ENCODE measurements around the gene L3MBTL4.

DNA sequence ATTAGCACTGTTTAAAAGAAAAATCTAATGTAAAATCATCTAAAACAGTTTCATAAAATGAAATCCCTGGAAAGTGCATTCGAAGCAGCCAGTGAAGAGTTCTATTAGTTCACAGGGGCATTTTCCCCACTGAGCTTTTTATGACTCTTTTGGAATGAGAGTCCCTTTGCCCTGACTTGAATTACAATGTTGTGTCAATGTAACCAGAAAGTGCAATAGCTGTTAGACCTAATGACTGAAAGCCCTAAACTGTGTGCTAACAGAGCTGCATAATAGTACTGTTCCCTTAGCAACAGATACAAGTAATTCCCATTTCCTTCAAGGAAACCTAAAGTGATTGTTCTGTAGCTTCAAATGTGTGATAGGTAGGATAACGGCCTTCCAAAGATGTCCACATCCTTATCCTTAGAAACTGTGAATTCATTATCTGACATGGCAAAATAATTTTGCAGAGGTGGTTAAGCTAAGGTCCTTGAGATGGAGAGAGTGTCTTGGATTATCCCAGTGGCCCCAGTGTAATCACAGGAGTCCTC lies 134.4 kb downstream of the L3MBTL4 start:
- TF ChIP-seq CTCF (conservative IDR thresholded peaks at IDR 0.05) (no peak), EZH2 (IDR thresholded peaks at IDR 0.05; ENCODE audit: low read depth) (no peak)
